HG02759 (cell line): ENCODE results near the gene SCAANT1.

Source experiments
- ATAC-seq: cut with Tn5 transposase; IDR thresholded peaks from one replicate; pipeline ENCODE4 v1.9.1; 2021; ENCODE audit warnings: mild to moderate bottlenecking, moderate library complexity; ENCODE audit not compliant: unreplicated experiment

Gene SCAANT1

GRCh38 chr3:63905731-63906620 lies 6.2 kb downstream of the SCAANT1 start:
- ATAC-seq: no peak

GRCh38 chr3:63900459-63900858 lies 11.7 kb downstream of the SCAANT1 start:
- no peak for ATAC-seq

GRCh38 chr3:63900010-63900409 lies 12.2 kb downstream of the SCAANT1 start:
- no peak for ATAC-seq

- ATAC-seq: no peak
These were observed 15.7 kb downstream of the SCAANT1 start for GRCh38 chr3:63896332-63897030.

- no peak for ATAC-seq
These were observed 16.6 kb downstream of the SCAANT1 start for GRCh38 chr3:63895422-63896189.

GRCh38 chr3:63892773-63893352 lies 19.3 kb downstream of the SCAANT1 start:
- no peak for ATAC-seq

- ATAC-seq: no peak
These were observed 20.7 kb downstream of the SCAANT1 start for GRCh38 chr3:63891518-63891917.

GRCh38 chr3:63886858-63887257 lies 25.3 kb downstream of the SCAANT1 start:
- no peak for ATAC-seq

- ATAC-seq: no peak
These were observed 31.5 kb downstream of the SCAANT1 start for GRCh38 chr3:63880653-63881052.

- ATAC-seq: no peak
These were observed 33.7 kb downstream of the SCAANT1 start for GRCh38 chr3:63878394-63879060.

GRCh38 chr3:63877737-63878393 lies 34.3 kb downstream of the SCAANT1 start:
- ATAC-seq: no peak

GRCh38 chr3:63876260-63876659 lies 35.9 kb downstream of the SCAANT1 start:
- ATAC-seq: no peak

- ATAC-seq: no peak
These were observed 36.7 kb downstream of the SCAANT1 start for GRCh38 chr3:63875510-63875909.

- peak; percentile 40 for ATAC-seq
These were observed 37.4 kb downstream of the SCAANT1 start for GRCh38 chr3:63874769-63875168.

GRCh38 chr3:63872135-63872924 lies 39.9 kb downstream of the SCAANT1 start:
- ATAC-seq: no peak

- ATAC-seq: no peak
These were observed 41.6 kb downstream of the SCAANT1 start for GRCh38 chr3:63870615-63871005.

GRCh38 chr3:63869940-63870614 lies 42.1 kb downstream of the SCAANT1 start:
- no peak for ATAC-seq

GRCh38 chr3:63867225-63867624 lies 45.0 kb downstream of the SCAANT1 start:
- ATAC-seq: no peak

GRCh38 chr3:63864965-63865327 lies 47.2 kb downstream of the SCAANT1 start:
- ATAC-seq: no peak
